ENCODE measurements around the gene OTP. TPM values are rescaled to one million over a fixed set of nuclear protein-coding genes. Genes with fewer than 3 reads are reported as not detected.

Gene OTP
- total RNA-seq, 3 donors from 2014 or later = 0.15 TPM; not detected in 2

- Histone ChIP-seq H3K36me3 (no peaks in the 10 kb centered on the region), H3K4me3 (peak overlapping the region; percentile 34 to 71 (median 49)), H3K9me3 (peaks cover 0 to 5% of the 10 kb centered on the region in 2 donors), H3K27me3 (peaks cover 6 to 96% of the 10 kb centered on the region in 2 donors), H3K4me1 (peaks cover 0 to 11% of the 10 kb centered on the region in 2 donors), H3K27ac (no peak overlapping the region)
- TF ChIP-seq POLR2A (IDR thresholded peaks at IDR 0.05) (no peak), CTCF (IDR thresholded peaks at IDR 0.05) (no peak), POLR2AphosphoS5 (IDR thresholded peaks at IDR 0.05) (no peak)
- no peak for DNase-seq (ENCODE audit: low spot score in 2 of 2)
- intact Hi-C loops (cut with DNase I; ENCODE audit: low total_unique reads) = no loop called here
Observed at GRCh38 chr5:77630114-77630680, 8.3 kb downstream of the OTP start.

- Histone ChIP-seq H3K9me3 (peaks cover 0 to 5% of the 10 kb centered on the region in 2 donors), H3K4me1 (peaks cover 0 to 11% of the 10 kb centered on the region in 2 donors), H3K4me3 (peak overlapping the region; percentile 34 to 71 (median 49)), H3K36me3 (no peaks in the 10 kb centered on the region), H3K27ac (no peak overlapping the region), H3K27me3 (peaks cover 6 to 94% of the 10 kb centered on the region in 2 donors)
- intact Hi-C loops (cut with DNase I; ENCODE audit: low total_unique reads) = no loop called here
- no peak for DNase-seq (ENCODE audit: low spot score in 2 of 2)
- no peak for TF ChIP-seq CTCF (IDR thresholded peaks at IDR 0.05)
- TF ChIP-seq POLR2A (IDR thresholded peaks at IDR 0.05) = no peak
- no peak for TF ChIP-seq POLR2AphosphoS5 (IDR thresholded peaks at IDR 0.05)
Observed at GRCh38 chr5:77629509-77630113, 8.9 kb downstream of the OTP start.

- Histone ChIP-seq H3K4me1 (peaks cover 0 to 11% of the 10 kb centered on the region in 2 donors), H3K36me3 (no peaks in the 10 kb centered on the region), H3K4me3 (peak overlapping the region in 1 of 3 donors; percentile 71), H3K27ac (no peak overlapping the region), H3K9me3 (peaks cover 0 to 5% of the 10 kb centered on the region in 2 donors), H3K27me3 (peaks cover 6 to 88% of the 10 kb centered on the region in 2 donors)
- TF ChIP-seq CTCF (IDR thresholded peaks at IDR 0.05) (no peak), POLR2A (IDR thresholded peaks at IDR 0.05) (no peak), POLR2AphosphoS5 (IDR thresholded peaks at IDR 0.05) (no peak)
- intact Hi-C loops (cut with DNase I; ENCODE audit: low total_unique reads) = no loop called here
- no peak for DNase-seq (ENCODE audit: low spot score in 2 of 2)
Observed at GRCh38 chr5:77628840-77629508, 9.5 kb downstream of the OTP start.

GRCh38 chr5:77627869-77628674 is 10.4 kb downstream of the OTP start:
- intact Hi-C loops (cut with DNase I; ENCODE audit: low total_unique reads) = no loop called here
- Histone ChIP-seq H3K36me3 (no peaks in the 10 kb centered on the region), H3K9me3 (peaks cover 0 to 5% of the 10 kb centered on the region in 2 donors), H3K27me3 (peaks cover 6 to 83% of the 10 kb centered on the region in 2 donors), H3K4me1 (peaks cover 0 to 11% of the 10 kb centered on the region in 2 donors), H3K27ac (no peak overlapping the region), H3K4me3 (no peak overlapping the region)
- no peak for DNase-seq (ENCODE audit: low spot score in 2 of 2)
- TF ChIP-seq CTCF (IDR thresholded peaks at IDR 0.05) = no peak
- TF ChIP-seq POLR2A (IDR thresholded peaks at IDR 0.05) = no peak
- TF ChIP-seq POLR2AphosphoS5 (IDR thresholded peaks at IDR 0.05) = no peak

Measured in breast epithelium (tissue), 4 donors.